NCI-H2171 treated with DMSO at 0.1 percent for 48 hours (cell line): ENCODE results near the gene SLC27A5.

Experiments
- DNase-seq: peaks from one replicate; lab custom pipeline; 2025; lab: John Stamatoyannopoulos, UW

SLC27A5 gene, protein sequence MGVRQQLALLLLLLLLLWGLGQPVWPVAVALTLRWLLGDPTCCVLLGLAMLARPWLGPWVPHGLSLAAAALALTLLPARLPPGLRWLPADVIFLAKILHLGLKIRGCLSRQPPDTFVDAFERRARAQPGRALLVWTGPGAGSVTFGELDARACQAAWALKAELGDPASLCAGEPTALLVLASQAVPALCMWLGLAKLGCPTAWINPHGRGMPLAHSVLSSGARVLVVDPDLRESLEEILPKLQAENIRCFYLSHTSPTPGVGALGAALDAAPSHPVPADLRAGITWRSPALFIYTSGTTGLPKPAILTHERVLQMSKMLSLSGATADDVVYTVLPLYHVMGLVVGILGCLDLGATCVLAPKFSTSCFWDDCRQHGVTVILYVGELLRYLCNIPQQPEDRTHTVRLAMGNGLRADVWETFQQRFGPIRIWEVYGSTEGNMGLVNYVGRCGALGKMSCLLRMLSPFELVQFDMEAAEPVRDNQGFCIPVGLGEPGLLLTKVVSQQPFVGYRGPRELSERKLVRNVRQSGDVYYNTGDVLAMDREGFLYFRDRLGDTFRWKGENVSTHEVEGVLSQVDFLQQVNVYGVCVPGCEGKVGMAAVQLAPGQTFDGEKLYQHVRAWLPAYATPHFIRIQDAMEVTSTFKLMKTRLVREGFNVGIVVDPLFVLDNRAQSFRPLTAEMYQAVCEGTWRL

DNA sequence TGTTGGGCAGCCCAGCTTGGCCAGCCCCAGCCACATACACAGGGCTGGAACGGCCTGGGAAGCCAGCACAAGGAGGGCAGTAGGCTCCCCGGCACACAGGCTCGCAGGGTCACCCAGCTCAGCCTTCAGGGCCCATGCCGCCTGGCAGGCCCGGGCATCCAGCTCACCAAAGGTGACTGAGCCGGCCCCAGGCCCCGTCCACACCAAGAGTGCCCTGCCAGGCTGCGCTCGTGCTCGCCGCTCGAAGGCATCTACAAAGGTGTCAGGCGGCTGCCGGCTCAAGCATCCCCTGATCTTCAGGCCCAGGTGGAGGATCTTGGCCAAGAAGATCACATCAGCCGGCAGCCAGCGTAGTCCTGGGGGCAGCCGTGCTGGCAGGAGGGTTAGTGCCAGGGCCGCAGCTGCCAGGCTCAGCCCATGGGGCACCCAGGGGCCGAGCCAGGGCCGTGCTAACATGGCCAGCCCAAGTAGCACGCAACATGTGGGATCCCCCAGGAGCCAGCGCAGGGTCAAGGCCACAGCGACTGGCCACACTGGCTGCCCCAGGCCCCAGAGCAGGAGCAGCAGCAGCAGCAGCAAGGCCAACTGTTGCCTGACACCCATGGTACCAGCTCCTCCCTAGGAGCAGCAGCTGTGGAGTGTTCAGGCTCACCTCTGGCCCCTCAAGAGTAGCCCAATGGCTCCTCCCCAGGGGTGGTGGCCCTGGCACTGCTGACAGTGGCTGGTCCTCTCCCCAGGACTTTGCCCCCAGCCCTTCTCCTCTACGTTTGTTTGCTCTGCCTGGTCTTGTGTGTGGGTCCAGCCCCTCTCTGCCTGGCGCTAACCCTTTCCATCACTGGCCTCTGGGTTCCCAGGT lies at the start of gene SLC27A5:
SLC27A5 (minus strand) TSS at position 640 of the 856 bp plus-strand sequence; CDS start at position 603, 37 bp downstream.
- no peak for DNase-seq

DNA sequence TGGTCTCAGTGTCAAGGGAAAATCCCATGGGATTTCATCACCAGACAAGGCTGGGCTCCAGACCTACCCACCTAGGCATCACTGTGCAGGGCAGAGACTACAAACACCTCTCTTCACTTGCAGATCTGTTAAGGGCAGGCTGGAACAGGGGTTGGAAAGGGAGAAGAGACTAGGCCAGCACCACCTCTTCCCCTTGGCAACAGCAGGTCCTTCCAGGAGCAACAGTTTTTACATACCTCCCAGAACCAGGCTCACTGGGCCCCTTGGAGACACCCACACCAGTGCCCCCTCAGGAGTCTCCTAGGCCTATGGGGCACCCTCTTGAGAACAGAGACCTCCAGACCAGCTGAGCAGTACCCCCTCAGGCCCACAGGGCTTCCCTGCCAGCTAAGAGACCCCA lies 49.1 kb upstream of the SLC27A5 start:
- no peak for DNase-seq

DNA sequence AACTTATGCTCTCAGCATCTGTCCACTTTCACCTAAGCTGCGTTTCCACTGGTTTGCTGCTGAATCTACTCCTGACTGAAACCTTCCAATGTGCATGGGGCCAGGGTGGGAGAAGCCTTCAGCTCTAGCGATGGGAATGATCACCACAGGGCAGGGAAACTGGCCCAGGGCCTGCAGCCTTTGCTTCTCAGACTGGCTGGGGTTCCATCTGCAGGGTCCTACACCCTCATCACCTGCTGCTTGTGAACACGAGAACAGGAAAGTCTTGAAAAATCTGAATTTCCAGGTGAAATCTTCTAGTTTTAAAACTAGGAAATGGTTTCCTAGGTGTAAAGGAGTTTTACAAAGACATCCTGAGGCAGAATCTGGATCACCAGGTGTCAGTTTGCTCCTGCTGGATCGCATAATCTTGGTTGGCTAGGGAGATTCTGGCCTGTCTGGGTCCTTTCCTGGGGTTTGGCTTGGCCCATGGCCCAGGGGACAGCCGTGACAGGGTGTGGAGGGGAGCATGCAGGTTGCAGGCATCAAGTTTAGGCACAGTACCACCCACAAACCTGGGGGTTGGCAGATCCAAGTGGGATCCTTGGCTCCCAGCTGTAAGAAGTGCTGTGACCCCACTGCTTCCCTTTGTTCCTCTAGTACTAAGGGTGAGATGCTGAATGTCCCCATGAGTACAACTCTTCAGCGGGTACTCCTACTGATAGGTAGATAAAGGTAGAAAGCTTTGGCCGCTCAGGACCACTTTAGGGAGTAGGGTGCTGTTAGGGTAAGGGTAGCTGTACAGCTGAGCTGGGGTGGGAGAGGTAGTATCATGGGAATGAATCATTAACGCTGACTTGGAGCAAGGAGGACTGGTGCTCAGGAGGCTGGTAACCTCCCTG lies 48.5 kb upstream of the SLC27A5 start:
- no peak for DNase-seq

DNA sequence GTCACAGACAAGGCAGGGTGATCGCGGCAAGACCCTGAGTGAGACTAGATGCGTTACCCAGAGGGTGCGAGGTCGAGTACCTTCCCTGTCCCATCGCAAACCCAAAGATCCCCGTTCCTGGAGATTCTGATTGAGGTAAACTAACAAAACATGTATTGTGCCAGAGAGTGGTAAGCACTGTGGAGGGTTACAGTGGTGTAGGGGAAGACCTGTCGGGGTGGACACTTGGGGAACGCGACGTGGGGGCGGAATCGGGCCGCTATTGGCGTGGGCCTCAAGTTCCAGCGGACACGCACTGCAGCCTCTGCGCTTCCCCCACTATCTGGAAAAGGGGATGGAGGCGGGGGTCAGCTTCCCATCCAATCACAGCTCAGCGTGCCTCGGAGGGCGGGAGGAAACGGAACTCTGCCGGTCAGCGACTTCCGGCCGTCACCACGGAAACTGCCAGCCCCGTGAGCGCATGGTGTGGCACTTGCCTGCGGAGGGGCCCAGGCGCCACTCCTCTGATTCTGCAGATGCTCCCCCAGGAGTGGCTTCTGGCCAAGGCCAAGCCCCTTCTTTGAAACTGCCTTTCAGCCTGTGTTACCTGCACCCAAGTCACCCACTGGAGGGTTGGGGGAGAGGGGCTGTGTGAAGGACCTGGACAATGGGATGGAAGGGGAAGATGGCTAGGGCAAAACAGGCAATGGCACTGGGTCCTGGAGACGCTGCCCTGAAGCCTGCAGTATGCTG lies 47.6 kb upstream of the SLC27A5 start:
- no peak for DNase-seq

DNA sequence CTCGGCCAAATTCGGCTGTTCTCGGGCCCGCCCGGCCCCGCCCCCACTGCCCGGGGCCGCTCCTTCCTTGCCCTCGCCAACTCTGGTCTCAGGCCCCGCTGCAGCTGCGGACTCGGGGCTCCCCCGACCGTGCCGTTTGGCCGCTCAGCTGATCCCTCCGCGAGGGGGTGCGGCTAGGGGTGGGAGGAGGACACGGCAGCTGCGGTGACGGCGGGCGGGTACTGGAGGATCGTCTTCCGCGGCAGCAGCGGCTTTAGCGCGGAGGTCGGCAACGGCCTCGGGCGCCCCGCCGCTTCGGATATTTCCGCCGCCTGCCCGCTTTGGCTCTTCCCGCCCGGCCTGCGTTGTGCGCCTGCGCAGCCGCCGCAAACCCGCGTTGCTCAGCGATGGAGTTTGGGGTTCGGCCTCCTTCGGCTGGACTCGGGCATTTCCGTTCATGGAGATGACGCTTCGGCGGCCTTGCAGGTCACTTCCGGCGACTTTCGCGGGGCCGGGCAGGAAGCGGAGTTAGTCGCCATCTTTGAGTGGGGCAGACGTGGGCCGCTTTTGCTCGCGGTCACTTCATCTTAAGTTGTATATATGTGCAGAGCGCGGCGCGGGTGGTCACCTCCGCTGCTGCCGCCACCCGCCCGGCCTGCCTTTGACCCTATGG lies 47.0 kb upstream of the SLC27A5 start:
- DNase-seq = no peak

DNA sequence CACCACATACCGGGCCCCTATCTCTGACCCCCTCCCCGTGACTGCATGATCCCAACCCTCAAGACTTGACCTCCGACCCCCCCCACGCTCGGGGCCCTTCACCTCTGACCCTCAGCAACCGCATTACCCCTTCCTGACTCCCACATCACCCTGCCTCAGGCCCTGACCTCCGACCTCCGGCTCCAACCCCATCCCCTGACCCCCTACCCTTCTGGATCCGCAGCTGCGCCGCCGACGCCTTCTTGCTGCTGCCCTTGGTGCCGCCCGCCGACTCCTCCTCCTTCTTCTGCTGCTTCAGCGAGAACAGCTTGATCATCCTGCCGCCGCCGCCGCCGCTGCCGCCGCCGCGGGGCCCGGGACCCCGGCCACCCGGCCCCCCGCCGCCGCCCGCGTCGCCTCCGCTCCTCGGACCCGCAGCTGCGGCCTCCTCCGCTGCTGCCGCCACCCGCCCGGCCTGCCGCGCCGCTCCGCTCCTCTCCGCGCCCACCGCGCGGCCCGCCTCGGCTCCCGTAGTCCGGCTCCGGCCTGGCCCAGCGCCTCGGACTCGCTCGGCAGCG lies 46.4 kb upstream of the SLC27A5 start, which contains the start of gene UBE2M:
UBE2M (minus strand) TSS at position 546 of the 557 bp plus-strand sequence; CDS start at position 316, 230 bp downstream.
- DNase-seq = no peak

DNA sequence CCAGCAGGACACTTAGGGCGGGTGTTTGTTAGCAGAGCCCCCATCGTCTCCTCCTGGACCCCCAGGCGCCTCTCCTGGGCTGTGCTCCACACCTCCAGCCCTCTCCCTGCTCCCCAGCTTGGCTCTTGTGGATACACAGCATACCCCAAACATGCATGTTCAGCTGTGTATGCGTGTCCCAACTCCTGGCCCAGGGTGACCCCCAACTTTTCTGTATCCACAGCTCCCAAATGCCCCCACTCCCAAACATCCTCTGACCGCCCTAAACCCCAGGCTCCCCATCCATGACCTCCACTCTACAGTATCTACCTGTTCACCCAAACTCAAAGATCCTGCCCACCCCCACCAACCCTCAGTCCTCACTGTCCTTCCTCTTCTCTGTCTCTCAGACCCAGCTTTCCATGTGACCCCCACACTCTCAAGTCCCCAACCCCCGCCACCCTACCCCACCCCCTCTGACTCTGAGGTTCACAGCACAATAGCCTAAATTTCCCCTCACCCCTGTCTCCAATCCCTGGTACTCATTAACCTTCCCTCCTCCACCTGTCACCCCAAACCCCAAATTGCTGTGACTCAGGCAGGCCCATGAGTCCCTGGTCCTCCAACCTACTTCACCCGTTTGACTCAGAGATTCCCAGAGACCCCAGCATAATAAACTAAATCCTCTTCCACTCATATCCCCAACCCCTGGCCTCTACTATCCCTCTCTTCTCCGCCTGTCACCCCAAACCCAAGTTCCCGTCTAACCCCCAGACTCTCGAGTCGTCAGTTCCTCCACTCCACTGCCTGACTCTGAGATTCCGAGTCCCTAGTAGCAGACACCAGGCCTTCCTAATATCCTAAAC lies 45.7 kb upstream of the SLC27A5 start:
- no peak for DNase-seq

DNA sequence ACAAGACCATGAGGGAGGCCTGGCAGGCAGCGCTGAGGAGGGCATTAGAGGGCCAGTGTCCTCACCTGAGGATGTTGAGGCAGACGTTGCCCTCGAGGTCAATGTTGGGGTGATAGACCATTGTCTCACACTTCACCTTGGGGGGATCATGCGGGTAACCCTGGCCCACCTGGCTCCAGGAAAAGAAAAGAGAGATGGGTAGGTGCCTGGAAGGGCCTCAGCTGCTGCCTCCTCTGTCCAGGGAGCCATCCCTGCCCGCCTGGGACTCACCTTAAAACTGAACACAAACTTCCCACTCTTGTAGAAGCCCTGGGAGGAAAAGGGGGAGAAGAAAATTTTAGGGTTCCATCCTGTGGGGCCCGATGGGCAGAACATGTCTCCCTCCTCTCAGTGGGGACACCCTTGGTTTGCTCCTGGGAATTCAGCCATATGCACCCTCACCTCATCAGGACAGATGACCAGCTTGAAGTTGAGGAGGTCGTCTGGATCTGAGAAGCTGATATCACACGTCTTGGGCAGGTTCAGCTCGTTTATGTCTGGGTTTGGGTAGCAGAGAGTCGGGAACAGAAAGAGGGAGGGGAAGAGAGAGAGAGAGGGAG lies 44.9 kb upstream of the SLC27A5 start:
- no peak for DNase-seq

DNA sequence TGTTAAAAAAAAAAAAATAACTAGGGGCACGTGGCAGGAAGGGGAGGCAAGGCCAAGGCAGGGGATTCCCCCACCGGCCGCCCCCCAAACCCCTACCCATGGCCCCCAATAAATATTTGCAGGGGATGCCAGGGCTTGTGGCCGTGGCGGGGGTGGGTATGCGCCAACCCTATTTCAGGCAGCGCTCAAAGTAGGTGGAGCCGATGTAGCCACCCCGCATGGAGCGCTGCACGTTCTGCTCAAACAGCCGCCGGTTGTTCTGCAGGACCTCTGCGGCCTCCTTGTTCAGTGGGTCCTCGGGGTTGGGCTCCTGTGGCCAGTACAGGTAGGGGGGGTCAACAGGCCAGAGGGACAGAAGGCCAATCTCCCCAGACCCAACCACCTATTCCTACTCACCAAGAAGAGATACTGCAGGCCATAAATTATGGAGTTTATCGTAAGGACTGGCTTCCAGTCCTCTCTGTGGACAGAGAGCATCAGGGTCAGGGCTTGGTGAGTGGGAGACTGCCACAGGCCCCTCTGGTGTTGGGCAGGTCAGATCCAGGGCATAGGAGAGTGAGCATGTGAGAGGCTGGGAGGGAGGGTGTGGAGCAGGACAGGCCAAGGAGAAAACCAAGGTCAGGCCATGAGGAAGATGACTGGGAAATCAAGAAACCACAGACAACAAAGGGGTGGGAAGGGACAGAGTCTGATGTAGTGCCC lies 44.3 kb upstream of the SLC27A5 start:
- no peak for DNase-seq

DNA sequence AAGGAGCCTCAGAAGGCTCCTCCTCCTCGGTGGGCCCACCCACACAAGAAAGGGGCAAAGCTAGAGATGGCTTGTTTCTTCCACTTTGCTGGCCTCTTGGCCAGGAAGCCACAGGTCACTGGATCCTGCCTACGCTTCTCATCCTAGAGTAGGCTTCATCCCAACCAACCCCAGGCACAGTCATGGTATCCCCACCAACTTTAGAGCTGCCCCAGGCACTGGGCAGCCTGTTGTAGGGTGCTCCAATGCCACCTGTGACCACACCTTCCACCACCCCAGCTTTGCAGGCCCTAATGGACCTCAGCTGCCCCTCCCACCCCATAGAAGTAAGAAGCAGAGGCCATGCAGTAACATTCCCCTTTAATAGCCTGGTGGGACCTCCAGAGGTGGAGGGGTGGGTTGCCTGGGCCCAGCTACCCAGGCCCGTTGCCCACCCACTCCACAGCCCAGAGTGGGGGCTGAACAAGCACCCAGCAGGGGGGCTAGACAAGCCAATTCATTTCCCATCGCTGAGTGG lies 43.6 kb upstream of the SLC27A5 start:
- no peak for DNase-seq

DNA sequence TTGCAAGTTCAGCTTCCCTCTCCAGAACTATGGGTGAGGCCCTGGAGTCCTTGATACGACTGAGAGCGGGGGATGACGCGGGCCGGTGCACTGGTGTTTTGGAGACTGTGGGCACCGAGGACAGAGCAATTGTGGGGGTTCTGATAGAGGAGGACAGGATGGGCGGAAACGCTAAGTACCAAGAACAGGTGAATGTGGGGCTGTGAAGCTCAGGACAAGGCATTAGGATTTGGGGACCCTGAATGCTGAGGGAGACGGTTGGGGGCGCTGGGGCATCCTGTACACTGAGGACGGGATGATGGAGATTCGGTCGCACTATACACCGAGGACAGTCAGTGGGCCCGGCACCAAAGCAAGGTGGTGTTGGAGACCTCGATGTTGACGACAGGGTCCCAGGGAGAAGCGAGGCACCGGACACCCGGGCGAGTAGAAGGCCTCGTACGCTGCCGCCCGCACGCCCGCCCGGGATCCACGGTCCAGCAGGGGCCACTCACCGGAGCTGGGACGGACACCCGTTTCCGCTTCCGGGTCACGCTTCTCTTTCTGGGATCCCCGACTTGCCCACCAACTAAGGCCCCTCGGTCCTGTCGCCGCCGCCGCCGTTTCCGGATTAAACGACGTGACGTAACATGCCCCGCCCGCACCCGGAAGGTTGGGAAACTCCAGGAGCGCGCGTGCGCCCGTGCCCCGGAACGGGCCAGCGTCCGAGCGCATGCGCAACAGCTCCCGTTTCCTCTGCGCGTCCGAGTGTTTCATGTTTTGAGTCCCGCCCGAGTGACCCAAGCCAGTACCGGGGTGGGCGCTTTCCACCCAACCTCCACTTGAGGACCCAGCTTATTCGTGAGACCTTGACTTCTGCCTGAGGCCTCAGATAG lies 42.9 kb upstream of the SLC27A5 start, which contains the start of gene CHMP2A:
CHMP2A (minus strand) TSS at position 612 of the 875 bp plus-strand sequence. CDS start 893 bp downstream, outside the sequence.
- DNase-seq = no peak

DNA sequence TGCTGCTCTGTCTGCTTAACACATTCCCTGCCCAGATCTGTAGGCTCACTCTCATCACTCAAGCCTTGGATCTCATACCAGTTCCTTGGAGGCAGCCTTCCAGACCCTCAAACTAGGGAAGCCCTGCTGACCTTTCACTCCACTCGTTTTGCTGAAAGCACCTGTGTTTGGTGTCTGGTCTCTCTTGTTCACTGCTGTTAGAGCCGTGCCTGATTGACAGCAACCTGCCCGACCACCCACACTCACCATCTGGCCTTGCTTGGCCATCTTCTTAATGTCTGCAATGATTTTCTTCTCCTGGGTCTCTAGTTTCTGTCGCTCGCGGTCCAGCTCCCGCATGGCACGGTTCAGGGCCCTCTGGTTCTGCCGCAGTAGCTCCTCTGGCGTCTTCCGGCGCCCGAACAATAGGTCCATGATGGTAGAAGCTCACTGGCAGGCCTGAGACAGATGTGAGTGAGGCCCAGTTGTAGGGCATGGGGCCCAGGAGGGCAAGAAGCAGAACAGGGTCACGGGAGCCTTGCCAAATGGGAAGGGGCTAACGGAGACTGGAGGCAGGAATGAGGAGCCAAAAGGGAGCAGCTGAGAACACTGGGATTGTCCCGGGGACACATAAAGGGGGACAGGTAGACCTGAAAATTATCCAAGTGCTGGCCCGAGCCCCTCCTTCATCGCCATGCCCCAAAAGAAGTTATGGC lies 42.2 kb upstream of the SLC27A5 start:
- DNase-seq = no peak

DNA sequence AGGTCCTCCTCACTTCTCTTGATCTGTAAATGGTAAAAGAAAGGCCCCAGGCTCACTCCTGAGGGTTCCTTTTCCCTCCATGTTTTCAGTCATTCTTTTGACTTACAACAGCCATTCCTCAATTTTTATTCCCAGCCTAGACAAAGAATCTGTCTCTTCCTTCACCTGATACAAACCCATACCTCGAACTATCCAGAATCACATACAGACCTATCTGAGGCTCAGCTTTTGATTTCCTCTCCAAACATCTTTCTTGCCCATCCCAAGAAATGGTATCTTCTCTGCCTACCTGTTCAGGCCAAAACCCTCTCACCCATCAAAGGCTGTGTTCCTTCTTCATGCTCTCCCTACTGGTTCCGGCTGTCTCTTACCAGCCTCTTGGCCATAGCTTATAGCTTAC lies 40.9 kb upstream of the SLC27A5 start:
- no peak for DNase-seq

DNA sequence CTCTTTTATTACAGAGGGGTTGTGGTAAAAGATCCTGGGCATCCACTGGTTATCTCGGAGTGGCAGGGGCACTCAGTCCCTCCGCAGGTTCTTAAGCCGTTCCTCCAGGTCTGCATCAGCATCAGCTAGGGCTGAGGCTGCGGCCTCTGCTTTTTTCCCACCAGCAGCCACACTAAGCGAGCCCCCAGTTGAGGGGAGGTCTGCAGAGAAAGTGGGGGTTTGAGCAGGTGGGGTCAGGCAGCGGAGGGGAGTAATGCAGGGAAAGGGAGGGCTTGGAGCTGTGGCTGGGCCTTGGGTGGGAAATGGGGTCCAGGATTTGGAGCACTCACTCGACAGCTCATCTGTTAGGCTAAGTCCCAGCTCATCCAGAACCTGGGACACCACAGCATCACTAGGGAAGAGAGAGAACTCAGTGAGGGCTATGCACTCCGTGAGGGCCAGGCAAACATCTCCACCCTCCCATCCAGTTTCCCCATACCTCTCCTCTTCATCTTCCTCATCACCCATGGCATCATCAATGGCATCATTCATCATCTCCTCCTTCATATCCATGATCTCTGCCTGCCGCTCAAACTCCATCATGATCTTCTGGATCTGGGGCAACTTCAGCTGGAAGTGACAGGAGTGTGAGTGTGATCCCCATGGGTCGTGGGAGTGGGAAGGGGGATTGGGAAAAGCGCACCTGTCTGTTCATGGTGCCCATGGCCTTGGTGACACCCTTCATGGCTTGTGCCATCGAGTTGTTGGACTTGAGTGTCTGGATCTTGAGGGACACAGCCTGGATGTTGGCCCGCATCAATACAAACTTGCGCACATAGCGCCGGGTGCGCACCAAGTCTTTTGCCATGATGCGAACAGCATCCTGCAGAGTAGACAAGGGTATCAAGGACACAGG lies 40.0 kb upstream of the SLC27A5 start:
- no peak for DNase-seq

DNA sequence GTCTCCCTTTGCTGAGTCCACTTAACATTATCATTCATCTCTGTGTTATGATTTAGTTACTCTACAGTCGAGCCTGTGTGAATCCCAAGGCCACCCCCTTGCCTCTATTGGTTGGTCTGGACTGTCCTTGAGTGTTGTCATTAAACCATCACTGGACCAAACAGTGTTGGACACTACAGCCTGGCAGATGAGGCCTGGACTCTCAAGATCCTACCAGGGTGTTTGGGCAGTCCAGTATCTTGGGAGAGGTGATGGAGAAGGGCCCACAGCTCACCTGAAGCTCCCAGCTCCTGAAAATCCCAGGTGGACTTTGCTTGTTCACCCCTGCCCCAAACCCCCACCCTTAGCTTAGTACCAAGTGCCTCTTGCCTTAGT lies 39.3 kb upstream of the SLC27A5 start:
- no peak for DNase-seq
